ENCODE results near the gene TNRC6B.
"Not testable (repeated sequence)": the region's sequence is repeated elsewhere in the genome, so short reads cannot be mapped to it uniquely, and the experiment has no call there.

The TNRC6B gene

GRCh38 chr22:40364431-40364830 lies 186.7 kb downstream of the TNRC6B start:
- DNase-seq (ENCODE audit: low spot score), result no peak

GRCh38 chr22:40366068-40366467 lies 188.3 kb downstream of the TNRC6B start:
- DNase-seq (ENCODE audit: low spot score), result no peak

- DNase-seq (ENCODE audit: low spot score), result no peak
Measured at GRCh38 chr22:40367342-40367741, 189.6 kb downstream of the TNRC6B start.

GRCh38 chr22:40368016-40368415 lies 190.3 kb downstream of the TNRC6B start:
- no peak for DNase-seq (ENCODE audit: low spot score)

- DNase-seq (ENCODE audit: low spot score), result peak; percentile 37
Measured at GRCh38 chr22:40368836-40369235, 191.1 kb downstream of the TNRC6B start.

- DNase-seq (ENCODE audit: low spot score), result no peak
Measured at GRCh38 chr22:40374567-40374966, 196.8 kb downstream of the TNRC6B start.

GRCh38 chr22:40376149-40376548 lies 198.4 kb downstream of the TNRC6B start:
- DNase-seq (ENCODE audit: low spot score), result peak; percentile 26

GRCh38 chr22:40377931-40378330 lies 200.2 kb downstream of the TNRC6B start:
- no peak for DNase-seq (ENCODE audit: low spot score)

GRCh38 chr22:40378448-40378847 lies 200.7 kb downstream of the TNRC6B start:
- not testable (repeated sequence) for DNase-seq (ENCODE audit: low spot score)

GRCh38 chr22:40381461-40381860 lies 203.7 kb downstream of the TNRC6B start:
- DNase-seq (ENCODE audit: low spot score), result no peak

GRCh38 chr22:40383905-40384304 lies 206.2 kb downstream of the TNRC6B start:
- peak; percentile 44 for DNase-seq (ENCODE audit: low spot score)

- peak; percentile 45 for DNase-seq (ENCODE audit: low spot score)
Measured at GRCh38 chr22:40385036-40385782, 207.5 kb downstream of the TNRC6B start.

Measured in kidney tubule cell (primary cell).